H4 (cell line): ENCODE measurements around the gene ICOSLG. TPM values are rescaled to one million over a fixed set of nuclear protein-coding genes. Genes with fewer than 3 reads are reported as not detected.
"Not testable (repeated sequence)": the region's sequence is repeated elsewhere in the genome, so short reads cannot be mapped to it uniquely, and the experiment has no call there.

Experiments used
- DNase-seq: peaks from one replicate; pipeline ENCODE4 v3.0.0-alpha.2; 2015; ENCODE audit warnings: low spot score
- total RNA-seq: library from RNA; depleted of rRNA; stranded (reverse); fragments of >200 nt; shearing (Covaris generic); gene quantifications from 2 replicates; pipeline ENCODE4 v1.2.3, GENCODE V29; 2014

Gene ICOSLG
- total RNA-seq, 1 experiment from 2014 or later: 0.33 TPM

GRCh38 chr21:44265734-44266270 lies 25.1 kb upstream of the ICOSLG start:
- DNase-seq: no peak

GRCh38 chr21:44263768-44264167 lies 23.0 kb upstream of the ICOSLG start:
- no peak for DNase-seq

GRCh38 chr21:44263221-44263760 lies 22.5 kb upstream of the ICOSLG start:
- DNase-seq: no peak

- DNase-seq: no peak
These were observed 21.8 kb upstream of the ICOSLG start for GRCh38 chr21:44262338-44263056.

GRCh38 chr21:44261675-44262295 lies 21.0 kb upstream of the ICOSLG start, which contains the start of gene DNMT3L:
TSS of gene DNMT3L (minus strand) at chr21:44261897. CDS start at chr21:44261259, 638 bp downstream.
- DNase-seq: no peak

- DNase-seq: no peak
These were observed 20.3 kb upstream of the ICOSLG start for GRCh38 chr21:44260791-44261631.

- no peak for DNase-seq
These were observed 19.3 kb upstream of the ICOSLG start for GRCh38 chr21:44260066-44260465.

- DNase-seq: no peak
These were observed 18.5 kb upstream of the ICOSLG start for GRCh38 chr21:44259082-44259705.

GRCh38 chr21:44258056-44258725 lies 17.4 kb upstream of the ICOSLG start:
- DNase-seq: no peak

GRCh38 chr21:44255511-44255981 lies 14.8 kb upstream of the ICOSLG start:
- DNase-seq: no peak

GRCh38 chr21:44253832-44254710 lies 13.3 kb upstream of the ICOSLG start:
- DNase-seq: no peak

- DNase-seq: not testable (repeated sequence)
These were observed 8.7 kb upstream of the ICOSLG start for GRCh38 chr21:44249204-44250037.

- DNase-seq: not testable (repeated sequence)
These were observed 7.2 kb upstream of the ICOSLG start for GRCh38 chr21:44247904-44248303.

GRCh38 chr21:44243980-44244379 lies 3.2 kb upstream of the ICOSLG start:
- not testable (repeated sequence) for DNase-seq

- not testable (repeated sequence) for DNase-seq
These were observed 538 bp upstream of the ICOSLG start for GRCh38 chr21:44241281-44241680.

GRCh38 chr21:44240353-44240752 lies 390 bp downstream of the ICOSLG start:
- not testable (repeated sequence) for DNase-seq

- not testable (repeated sequence) for DNase-seq
These were observed 11.2 kb downstream of the ICOSLG start for GRCh38 chr21:44229561-44229960.

- DNase-seq: not testable (repeated sequence)
These were observed 12.6 kb downstream of the ICOSLG start for GRCh38 chr21:44228109-44228508.

- not testable (repeated sequence) for DNase-seq
These were observed 13.1 kb downstream of the ICOSLG start for GRCh38 chr21:44227614-44228013.
